CD4-positive, alpha-beta T cell treated with Interleukin-2 at 100 ng/mL for 4 hours (primary cell): ENCODE data around the gene ATF5.

ENCODE experiments used
- DNase-seq: peaks from one replicate; pipeline ENCODE4 v3.0.0-alpha.2; 2020; ENCODE audit warnings: low spot score

ATF5 gene

DNA sequence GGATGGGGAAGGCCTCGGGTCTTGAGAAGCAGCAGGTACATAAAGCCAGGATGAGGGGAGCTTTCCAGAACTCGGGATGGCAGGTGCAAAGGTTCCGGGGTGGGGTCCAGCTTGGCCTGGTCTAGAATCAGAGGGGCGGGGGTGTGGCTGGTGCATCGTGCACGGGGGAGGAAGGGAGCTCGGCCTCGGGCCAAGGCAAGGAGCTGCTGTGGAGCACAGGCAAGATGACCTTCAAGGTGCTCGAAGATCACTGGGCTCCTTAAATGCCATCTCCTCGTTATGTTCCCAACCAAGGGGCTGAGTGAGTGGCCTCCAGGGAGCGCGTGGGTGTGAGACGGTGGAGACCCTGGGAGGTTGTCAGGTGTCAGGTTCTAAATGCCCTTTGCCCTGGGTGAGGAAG lies 48.1 kb downstream of the ATF5 start:
- DNase-seq = no peak

GRCh38 chr19:49977881-49978280 lies 48.9 kb downstream of the ATF5 start:
- no peak for DNase-seq

DNA sequence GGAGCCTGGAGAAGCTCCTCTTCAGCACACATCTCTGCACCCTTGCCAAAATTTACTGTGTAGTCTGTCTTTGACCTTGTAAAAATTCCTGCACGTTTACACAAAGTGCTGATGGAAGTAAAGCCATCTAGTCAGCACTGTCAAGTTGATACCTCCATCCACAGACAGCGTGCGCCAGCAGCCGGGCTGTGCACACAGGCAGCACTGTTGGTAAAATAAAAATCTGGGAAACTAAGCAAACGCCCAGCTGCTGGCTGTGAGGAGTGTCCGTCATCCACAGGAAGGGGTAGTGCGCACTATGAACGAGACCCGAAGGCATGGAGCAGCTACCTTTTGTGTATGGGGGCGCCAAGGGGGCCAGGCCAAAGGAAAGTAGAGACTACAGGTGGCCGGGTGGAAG lies 49.3 kb downstream of the ATF5 start:
- DNase-seq = no peak

- DNase-seq = no peak
These were observed 52.9 kb downstream of the ATF5 start for GRCh38 chr19:49981603-49982593.
